Stimulated activated CD4-positive, alpha-beta T cell treated with anti-CD3 and anti-CD28 coated beads, Interleukin-15, amount 100 ng/mL, for 1 hour (primary cell): ENCODE data around the gene TSGA10.
"Not testable (repeated sequence)": the region's sequence is repeated elsewhere in the genome, so short reads cannot be mapped to it uniquely, and the experiment has no call there.

ENCODE experiments used
- DNase-seq, 2 donors: peaks; one replicate each; pipeline ENCODE4 v3.0.0-alpha.2; 2020; ENCODE audit warnings: low read depth in 1 of 2, low spot score in 1 of 2

Gene TSGA10

DNA sequence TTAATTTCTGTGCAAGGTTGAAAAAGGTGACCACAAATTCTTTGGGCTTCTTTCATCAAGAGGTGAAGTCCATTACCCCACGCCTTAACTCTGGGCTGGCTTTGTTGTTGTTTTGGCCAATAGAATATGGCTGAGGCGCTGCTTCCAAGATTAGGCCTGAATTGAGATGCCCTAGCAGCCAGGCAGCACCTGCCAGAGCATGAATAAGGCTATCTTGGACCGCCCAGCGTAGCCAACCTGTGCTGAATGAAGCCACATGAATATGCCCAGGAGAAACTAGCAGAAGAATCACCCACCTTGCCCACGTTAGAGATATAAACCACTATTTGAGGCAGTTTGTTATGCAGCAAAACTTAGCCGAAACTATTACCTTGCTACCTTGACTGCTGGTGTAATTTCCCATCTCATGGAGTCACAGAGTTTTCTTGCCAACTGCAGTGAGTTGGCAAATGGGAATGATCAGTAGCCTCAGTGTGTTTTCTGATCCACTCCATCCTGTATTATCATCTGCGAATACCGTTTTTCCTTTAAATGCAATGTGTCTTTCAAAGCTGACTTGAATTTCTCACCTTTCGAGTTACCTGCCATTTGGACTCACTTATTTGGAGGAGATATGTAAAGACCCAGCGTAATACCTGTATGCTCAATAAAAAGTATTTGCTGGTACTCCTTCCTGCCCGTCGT, 679 bp downstream of the TSGA10 start:
- DNase-seq: no peak

GRCh38 chr2:99152199-99152895, 2.4 kb downstream of the TSGA10 start:
- no peak for DNase-seq

DNA sequence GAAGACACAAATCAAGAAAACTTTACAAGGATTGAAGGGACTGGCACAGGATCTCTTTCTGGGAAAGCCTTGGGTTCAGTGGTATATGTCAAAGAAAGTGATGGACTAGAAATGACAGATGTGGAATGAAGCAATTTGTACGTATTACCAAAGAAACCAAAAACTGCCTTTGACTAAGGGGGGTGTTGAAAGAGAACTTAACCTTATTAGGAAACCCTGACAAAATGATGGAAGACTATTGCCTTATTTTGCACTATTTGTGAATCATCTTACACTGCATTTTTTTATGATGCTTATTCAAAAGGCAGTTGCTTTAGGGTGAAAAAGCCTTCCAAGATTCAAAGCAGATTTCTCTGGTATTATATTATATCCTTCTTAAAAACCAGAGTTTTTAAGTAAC, 4.0 kb downstream of the TSGA10 start:
- no peak for DNase-seq

GRCh38 chr2:99141110-99142108, 13.3 kb downstream of the TSGA10 start, which contains the start of gene C2orf15:
Gene C2orf15 (plus strand): TSS chr2:99141707. CDS start chr2:99150559, 8,852 bp downstream.
- peak; percentile 93 to 95 for DNase-seq

GRCh38 chr2:99140860-99141109, 14.0 kb downstream of the TSGA10 start:
- DNase-seq: no peak

DNA sequence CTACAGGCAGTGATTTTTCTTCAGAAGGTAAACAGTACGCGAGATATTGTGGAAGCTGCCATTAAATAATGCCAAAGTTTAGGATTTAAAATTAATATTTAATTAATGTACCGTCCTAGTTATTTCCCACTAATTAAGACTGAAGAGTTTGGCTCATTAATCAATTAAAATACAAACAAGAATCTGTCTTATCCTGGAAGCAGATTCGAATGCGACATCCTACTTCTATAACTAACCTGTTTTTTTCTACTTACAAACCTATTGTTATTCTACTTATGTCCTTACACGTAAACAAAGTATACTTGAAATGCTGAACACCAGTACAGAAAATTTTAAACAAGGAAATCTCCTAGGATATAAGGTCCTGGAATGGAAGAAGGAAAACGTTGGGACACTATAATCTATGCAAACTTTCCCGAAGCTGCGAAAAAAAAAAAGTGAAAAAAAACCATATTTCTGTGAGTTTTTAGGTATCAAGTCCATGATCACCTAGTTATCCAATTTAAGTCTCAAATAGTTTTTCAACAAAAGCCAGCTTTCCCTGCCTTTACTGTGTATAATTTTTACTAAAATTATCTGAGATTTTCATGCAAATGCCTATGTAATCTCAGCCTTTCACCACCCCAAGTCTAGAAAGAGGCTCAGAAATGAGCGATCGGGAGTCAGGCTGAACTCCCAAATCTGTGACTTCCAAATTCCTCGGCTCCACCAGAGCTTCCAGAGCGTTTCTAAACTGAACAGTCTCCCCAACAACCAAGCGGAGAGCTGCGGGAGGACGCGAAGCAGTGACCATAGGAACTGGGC, 14.5 kb downstream of the TSGA10 start:
- DNase-seq: no peak

GRCh38 chr2:99139003-99139402, 15.7 kb downstream of the TSGA10 start:
- DNase-seq: no peak

DNA sequence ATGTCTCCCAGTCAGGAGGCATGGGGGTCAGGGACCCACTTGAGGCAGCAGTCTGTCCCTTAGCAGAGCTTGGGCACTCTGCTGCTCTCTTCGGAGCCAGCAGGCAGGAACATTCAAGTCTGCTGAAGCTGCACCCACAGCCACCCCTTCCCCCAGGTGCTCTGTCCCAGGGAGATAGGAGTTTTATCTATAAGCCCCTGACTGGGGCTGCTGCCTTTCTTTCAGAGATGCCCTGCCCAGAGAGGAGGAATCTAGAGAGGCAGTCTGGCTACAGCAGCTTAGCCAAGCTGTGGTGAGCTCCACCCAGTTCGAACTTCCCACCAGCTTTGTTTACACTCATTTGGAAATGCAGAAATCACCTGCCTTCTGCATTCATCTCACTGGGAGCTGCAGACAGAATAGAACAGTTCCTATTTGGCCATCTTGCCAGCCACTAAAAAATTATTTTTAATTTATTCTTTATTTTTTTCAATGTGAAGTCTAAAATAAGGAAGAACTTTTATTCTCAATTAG, 19.6 kb downstream of the TSGA10 start:
- DNase-seq: not testable (repeated sequence)

- no peak for DNase-seq
Observed at GRCh38 chr2:99127981-99128380, 26.8 kb downstream of the TSGA10 start.

DNA sequence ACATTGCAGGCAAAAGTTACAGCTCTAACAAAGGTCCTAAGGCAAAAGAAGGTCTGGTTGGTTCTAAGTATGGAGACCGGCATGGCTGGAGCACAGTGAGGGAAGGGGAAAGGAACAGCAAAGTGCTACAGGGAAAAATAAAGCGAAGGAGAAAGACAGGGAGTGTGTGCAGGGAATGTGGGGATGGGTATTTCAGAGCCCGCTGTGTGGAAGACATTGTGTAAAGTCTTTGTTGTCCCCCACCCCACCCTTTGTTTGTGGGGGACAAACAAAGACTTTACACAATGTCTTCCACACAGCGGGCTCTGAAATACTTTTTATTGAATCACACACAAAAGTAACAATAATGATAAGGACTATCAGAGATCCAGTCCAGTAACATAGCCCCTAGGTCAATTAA, 42.1 kb downstream of the TSGA10 start:
- DNase-seq: no peak

GRCh38 chr2:99111945-99112344, 42.8 kb downstream of the TSGA10 start:
- DNase-seq: no peak

DNA sequence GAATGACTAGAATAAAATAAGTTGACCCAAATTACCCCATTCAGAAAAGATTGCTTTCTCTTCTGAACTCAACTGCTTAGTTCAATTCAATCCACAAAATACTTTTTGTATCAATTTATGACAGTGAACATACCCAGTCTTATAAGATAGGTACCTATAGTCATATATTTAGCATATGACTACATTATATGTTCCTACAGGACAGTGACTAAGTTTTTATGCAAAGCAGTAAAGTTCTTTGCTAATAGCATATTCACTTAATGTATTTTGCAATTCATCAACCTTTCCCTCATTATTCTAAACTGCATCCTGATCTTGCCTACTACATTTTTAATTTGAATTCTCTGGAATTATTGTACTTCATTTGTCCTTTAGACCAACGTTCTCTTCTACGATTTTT, 43.5 kb downstream of the TSGA10 start:
- no peak for DNase-seq

DNA sequence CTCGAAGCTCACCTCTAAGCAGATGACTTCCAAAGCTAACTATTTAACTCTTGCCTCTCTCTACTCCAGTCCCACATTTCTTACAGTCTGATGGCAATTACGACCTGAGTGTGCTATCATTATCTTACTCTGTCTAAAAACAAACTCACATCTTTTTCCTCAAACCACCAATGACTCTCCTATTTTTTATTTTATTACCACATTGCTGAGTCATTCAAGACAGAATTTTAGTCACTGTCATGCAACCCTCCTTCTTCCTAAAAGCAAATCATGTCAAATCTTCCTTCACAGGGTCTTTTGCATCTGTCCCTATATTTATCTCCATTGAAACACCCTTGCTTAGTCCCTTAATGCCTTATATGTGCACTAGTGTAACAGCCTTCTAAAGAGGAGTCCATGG, 47.8 kb downstream of the TSGA10 start:
- DNase-seq: no peak

GRCh38 chr2:99104006-99104405, 50.7 kb downstream of the TSGA10 start:
- no peak for DNase-seq

- no peak for DNase-seq
Observed at GRCh38 chr2:99101697-99102096, 53.0 kb downstream of the TSGA10 start.

DNA sequence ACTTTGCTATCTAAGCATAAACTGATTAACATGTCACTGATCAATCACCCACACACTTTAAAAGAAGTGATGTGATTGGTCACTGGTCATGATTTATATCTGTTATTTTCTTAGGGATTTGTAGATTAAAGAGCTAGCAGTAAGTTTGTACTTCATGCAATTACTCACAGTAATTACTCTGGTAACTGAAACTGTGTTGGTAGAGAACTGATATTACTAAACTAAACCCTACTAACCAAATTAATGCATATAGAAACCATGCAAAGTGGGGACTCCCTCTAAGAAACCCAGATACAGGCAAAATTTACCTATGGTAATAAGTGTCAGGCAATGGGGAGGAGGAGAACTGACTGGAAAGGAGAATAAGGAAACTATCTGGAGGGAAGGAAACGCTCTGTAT, 58.0 kb downstream of the TSGA10 start:
- DNase-seq: no peak

DNA sequence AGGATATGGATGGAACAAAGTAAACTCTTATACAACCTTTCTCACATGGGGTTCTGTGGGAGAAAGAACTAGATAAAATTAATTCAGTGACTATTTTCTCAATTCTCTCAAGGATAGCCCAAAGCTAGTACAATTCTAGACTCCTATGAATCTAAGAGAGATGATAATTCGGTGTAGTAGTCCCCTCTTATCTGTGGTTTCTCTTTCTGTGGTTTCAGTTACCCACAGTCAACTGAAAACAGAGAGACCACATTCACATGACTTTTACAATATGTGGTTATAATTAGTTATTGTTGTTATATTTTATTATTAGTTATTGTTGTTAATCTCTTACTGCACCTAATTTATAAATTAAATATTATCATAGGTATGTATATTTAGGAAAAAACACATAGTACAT, 66.7 kb downstream of the TSGA10 start:
- DNase-seq: no peak

GRCh38 chr2:99086385-99086784, 68.4 kb downstream of the TSGA10 start:
- DNase-seq: no peak

DNA sequence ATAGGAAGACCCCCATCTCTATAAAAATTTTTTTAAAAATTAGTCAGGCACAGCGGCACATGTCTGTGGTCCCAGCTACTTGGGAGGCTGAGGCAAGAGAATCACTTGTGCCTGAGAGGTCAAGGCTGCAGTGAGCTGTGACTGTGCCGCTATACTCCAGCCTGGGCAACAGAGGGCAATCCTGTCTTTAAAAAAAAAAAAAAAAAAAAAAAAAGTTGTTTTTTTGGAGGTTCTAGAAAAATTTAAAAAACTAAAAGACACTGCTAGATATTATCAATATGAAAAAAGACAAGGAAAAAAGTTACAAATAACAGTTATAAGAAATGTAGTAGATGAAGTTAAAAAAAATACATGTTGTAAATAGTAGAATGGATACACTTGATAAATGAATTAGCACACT, 69.3 kb downstream of the TSGA10 start:
- DNase-seq: no peak

- no peak for DNase-seq
Observed at GRCh38 chr2:99084256-99084655, 70.5 kb downstream of the TSGA10 start.

DNA sequence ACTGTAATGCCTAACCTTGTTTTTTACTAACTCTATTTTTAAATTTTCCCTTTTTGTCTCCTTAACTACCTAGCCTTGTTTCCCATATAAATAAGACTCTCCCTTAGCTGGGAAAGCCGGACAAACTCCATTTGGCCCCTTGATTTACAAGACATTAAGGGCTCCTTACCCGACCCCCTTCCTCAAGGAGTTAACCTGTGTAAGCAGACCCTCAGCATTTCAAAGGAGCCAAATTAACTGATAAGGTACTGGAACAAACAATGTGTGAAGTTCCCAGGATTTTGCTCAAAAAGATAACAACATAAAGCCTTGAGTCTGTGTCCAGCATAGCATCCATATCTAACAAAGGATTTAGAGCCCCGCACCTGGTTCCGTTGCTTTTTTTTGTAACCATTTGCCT, 72.9 kb downstream of the TSGA10 start:
- no peak for DNase-seq
